ENCODE measurements around the gene TRIM65.
A peak's percentile ranks its signal among the peaks of the same experiment; 100 is the strongest.
"Not testable (repeated sequence)": the region's sequence is repeated elsewhere in the genome, so short reads cannot be mapped to it uniquely, and the experiment has no call there.

TRIM65 gene

DNA sequence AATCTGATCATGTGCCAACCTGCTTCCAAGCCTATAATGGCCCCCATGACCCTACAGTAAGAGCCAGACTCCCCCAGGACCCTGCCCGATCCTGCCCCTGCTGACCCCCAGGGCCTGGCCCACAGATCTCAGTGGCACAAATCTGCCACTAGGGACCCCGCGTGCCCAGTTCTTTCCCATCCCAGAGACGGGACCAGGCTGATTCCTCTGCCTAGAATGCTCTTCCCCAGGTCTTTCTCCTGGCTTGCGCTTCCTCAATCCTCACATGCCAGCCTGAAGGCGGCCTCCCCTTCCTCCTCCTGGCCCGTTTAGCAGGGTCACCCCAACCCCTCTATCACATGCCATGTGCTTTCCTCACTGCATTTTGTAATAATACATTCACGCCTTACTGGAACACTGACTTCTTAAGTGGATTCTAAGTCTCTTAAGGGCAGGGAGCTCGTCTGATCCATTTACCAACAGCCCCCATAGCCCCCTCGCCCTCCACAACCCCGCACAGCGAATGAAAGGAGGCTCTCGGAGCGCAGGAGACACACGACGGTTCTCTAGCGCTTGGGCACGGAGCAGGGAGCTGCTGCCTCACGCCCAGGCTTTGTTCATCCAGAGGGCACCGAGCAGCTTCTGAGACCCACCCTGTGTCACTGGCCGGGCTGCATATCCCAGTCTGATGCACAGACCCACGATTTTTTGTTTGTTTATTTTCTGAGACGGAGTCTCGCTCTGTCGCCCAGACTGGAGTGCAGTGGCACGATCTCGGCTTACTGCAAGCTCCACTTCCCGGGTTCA, 1.2 kb downstream of the TRIM65 start:
- no peak for DNase-seq

DNA sequence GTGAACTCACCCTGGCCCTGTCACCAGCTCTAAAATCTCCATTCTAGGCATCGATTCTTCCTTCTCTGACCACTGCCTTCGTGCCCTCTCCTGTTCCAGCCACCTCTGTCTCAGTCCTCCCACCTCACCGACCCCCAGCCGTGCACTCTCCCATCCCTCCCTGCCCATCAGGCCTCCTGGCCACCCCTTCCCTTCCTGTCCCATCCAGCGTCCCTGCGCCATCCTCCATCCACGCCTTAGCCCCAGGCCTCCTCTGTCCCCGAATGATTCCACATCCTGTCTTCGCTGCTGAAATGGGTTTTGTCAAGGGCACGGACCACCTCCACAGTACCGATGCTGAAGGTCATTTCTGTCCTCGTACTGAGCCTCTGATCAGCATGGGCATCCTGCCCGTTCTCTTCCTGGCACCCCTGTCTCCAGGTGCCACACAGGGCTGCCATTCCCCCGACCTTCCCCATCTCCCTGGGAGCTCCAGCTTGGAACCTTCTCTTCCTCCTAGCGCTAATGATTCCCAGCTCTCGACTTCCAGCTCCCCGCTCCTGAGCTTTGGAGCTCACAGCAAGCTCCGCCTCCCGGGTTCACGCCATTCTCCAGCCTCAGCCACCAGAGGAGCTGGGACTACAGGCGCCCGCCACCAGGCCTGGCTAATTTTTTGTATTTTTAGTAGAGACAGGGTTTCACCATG, 2.6 kb downstream of the TRIM65 start:
- DNase-seq, result no peak

DNA sequence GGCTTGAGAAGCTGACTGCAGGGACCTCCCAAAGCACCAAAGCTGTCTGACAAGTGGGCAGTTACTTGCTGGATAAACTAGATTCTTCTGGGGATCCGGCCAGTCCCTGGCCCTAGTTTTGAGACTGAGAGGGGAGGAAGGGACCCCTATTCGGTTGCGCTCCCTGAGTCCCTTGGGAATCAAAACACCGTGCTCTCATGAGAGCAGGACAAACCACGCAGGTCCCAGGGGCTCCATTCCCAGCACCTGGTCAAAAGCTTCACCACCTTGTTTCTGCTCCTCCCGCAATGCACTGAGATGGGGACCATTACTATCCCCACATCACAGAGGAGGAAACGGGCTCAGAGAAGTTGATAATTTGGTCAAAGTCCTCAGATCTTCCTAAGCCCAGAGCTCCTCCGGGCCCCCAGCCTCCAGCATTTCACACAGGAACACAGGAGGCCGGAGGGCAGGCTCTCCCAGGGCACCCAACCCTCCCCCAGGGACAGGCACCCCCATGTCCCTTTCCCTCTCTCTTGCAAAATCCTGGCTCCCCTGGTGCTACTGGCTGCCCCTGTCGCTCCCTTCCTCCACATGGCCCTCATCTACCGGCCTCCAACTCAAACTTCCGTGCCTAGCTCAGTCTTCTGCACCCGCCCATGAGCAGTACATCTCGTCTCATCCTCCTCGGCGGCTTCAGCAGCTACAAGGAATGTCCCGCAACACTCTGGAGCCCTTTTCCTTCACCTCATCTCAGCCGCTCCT, 3.3 kb downstream of the TRIM65 start:
- no peak for DNase-seq

DNA sequence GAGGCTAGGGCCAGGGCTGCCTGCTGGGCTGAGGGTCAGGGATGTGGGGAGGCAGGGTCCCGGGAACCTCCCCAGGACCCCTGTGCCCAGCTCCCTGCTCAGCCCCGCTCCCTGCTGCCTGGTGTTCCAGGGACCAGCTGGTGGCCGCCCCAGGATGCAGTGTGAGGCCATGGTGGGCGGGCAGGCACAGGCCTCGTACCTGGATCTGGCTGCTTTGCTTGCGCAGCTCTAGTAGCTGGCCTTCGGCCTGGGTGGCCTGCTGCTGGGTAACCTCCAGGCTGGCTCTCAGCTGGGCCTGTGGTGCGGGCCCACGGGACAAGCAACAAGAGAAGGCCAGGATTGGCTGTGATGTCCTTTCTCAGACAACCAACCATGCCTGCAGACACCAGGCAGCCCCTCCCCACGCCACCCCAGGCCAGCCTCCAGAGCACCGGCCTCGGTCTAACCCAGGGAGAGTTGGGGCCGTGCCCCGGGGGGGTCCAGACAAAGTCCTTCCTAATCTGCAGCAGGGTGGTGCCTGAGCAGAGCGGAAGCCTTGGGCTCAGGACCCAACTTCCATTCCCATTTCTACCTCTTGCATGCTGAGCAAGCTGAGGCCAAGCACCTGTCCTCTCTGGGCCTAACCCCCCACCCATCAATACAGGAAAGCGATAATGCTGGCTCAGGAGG, 4.1 kb downstream of the TRIM65 start:
- DNase-seq, result no peak

DNA sequence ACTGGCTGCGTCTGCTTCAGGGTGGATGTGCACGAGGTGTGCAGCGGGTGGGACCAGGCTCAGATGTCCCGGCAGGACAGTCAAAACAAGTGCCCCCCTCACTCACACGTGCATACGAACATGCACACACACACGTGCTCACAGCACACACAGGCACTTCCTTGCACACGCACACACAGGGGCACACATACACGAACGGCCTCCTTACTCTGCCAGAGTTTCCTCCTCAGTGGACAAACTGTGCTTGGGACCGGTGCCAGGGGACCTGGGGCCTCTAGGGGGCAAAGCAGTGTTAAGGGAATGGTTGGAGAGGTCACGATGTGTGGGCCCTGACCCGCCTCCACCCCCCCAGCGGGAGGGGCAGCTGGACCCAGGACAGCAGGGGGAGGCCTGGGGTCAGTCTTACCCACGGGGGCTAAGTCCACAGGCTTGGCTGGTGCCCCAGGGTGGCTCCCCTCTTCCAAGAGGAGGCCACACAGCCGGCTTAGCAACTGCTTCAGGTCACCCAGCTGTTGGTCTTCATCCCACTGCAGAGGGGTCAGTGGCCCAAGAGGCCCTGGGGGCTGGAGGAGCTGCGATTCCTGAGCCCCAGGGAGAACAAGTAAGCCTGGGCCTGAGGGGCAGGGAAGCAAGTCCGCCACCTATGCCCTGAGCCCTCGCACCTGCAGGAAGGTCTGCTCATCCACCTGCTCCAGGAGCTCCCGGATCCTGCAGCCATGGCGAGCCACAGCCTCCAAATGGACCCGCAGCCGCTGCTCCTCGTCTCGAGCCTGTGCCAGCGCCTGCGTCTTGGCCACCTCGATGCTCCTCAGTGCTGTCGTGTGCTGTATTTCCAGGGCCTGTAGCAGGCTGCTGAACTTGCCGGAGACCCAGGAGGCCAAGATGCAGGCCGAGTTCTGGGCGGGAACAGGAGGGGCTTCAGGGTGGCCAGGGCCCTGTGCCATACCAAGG, 4.9 kb downstream of the TRIM65 start:
- DNase-seq, result no peak

DNA sequence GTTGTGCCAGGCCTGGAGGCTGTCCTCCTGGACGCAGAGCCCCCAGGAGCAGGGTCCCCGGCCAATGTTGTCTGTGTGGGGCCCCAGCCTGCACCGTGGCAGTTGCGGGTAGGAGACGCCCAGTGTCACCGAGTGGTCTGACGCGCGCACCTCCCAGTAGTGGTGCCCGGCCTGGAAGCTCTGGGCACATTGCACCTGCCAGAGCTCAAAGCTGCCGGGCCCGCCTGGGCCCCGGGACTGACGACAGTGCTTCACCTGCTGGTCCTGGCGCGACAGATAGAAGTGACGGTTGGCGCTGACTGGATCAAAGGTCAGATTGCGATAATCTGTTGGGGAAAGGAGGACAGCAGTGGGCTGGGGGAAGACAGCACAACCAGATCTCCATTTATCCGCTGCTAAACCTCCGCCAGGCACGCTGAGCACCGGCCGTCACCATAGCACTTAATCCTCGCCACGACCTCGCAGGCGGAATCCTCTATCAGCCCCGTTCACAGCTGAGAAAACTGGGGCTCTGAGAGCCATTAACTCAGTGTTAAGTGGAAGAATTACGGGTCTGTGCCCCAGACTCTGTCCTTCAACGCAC, 5.6 kb downstream of the TRIM65 start:
- DNase-seq, result no peak

DNA sequence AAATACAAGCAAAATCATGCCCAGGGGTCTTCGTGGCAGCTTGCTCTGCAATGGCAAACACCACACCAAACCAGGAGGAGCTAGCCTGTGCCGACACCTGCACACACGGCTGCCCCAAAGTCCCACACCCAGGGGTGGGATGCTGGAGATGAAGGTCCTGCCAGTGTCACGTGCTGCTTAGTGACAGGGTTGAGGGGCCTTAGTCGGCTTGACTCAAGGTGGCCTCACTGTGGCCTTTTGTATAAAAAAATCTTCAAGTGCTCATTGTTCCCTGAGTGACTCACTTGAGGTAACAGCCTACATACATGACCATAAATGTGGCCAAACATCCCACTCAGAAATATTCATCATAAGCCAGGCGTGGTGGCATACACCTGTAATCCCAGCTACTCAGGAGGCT, 7.3 kb downstream of the TRIM65 start:
- DNase-seq, result no peak

DNA sequence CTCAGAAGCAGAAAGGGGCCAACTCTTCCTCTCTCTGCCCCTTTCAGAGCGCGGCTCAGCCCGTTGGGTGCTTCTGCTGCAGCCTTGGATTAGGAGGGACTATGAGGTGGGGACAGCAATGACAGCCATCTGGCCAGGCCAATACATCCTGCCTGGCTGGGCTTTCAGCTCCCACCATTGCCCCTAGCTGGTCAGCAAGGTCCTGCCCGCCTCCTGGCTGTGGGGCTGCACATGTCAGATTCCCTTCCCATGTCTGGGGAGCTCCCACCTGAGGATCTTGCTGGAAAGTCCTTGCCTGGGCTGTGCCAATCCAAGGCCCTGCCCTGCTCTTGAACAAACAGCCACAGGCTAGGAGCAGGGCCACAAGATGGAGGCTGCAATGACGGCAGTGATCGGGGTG, 8.3 kb downstream of the TRIM65 start:
- DNase-seq, result no peak

DNA sequence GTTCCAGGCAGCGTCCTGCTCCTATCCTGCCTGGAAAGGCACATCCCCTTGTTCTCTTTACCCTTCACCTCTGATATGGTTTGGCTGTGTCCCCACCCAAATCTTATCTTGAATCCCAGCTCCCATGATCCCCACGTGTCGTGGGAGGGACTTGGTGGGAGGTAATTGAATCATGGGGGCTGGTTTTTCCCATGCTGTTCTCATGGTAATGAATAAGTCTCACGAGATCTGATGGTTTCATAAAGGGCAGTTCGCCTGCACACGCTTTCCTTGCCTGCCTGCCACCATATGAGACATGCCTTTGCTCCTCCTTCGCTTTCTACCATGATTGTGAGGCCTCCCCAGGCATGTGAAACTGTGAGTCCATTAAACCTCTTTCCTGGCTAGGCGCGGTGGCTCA, 10.9 kb downstream of the TRIM65 start:
- DNase-seq, result not testable (repeated sequence)

DNA sequence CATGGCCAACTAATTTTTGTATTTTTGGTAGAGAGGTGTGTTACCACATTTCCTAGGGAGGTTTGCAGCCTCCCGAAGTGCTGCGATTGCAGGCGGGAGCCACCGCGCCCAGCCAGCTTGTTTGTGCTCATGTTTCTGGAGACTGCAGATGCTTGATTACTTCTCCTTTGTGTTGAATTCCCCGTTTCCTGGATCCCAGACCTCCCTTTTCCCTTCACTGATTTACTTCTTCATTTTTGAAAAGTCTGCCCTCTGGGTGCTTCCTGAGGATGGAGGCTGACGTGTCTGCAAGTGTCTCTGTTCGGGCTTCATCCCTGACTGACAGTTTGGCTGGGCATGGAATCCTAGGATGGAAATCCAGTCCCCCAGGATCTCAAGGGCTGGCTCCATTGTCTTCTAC, 11.3 kb downstream of the TRIM65 start:
- no peak for DNase-seq

DNA sequence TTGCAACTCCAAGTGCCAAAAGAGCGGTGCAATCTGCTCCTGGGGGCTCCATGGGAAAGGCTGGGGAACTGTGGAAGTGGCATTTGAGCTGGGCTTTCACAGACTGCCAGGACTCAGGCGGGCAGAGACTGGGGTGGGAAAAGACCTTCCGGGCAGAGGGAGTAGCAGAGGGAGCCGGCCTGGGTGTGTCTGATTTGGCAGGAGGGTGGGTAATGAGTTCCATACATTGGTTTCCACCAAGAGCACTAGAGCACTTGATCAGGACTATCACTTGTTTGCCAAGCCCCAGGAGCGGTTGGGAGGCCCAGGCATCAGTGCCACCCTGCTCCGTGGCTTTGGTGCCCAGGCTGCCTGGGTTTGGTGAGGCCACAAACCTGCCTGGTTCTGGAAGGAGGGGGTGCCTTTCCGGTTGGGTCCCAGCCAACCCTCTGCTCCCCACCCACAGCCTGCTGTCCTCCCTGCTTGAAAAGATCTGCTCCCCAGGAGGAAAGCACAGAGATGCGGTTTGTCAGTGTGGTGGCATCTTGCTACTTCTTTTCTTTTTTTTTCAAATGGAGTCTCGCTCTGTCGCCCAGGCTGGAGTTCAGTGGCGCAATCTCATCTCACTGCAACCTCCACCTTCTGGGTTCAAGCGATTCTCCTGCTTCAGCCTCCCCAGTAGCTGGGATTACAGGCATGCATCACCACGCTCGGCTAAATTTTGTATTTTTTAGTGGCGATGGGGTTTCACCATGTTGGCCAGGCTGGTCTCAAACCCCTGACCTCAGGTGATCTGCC, 14.9 kb downstream of the TRIM65 start:
- peak in 1 of 2 donors; percentile 38 for DNase-seq

DNA sequence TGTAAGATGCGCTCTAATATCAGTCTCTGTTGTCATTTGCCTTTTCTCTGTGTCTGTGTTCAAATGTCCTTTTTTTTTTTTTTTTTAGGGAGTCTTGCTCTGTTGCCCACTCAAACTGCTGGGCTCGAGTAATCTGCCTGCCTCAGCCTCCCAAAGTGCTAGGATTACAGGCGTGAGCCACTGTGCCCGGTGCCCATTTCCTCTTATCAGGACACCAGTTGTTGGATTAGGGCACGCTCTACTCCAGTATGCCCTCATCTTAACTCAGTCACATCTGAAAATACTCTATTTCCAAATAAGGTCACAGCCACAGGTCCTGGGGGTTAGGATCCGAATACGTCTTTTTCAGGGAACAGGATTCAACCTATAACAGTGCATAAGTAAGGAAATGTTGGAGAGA, 16.5 kb downstream of the TRIM65 start:
- no peak for DNase-seq

DNA sequence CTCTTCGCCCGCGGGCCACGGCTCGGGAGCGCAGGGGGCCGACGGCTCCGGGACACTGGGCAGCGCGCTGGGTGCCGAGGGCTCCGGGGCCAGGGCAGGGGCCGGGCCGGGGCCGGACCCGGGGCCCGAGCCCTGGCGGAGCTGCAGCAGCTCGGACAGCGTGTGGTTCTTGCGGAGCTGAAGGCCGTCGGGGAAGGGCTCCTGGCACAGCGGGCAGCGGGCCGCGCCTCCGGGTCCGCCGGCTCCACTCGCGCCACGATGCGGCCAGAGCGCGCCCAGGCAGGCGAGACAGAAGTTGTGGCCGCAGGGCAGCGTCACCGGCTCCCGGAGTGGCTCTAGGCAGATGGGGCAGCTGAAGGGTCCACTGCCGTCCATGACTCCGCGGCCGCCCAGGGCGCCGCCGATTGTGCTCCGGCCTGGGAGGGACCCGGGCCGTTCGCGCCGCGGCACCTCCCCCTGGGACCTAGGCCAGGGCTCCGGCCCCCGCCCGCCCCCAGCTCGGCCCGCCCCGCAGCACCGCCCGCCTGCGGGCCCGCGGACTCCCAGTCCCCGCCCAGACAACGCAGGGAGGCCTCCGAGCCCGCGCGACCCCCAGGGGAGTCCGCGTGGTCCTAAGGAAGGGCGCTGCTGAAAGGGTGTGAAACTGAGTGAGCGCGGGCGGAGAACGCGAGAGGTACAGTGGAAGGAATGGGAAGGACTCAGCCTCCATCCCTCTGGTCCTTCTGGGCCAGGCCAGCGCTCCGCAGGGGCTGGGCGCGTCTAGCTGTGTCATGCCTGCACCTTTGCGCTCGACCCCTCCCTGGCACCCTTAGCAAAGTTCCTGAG, 18.4 kb downstream of the TRIM65 start, which contains the start of gene TRIM47:
Gene TRIM47 (minus strand): TSS at position 408 of the 825 bp plus-strand sequence. CDS start 33 bp downstream, at position 375.
- peak in 1 of 2 donors; percentile 18 for DNase-seq

DNA sequence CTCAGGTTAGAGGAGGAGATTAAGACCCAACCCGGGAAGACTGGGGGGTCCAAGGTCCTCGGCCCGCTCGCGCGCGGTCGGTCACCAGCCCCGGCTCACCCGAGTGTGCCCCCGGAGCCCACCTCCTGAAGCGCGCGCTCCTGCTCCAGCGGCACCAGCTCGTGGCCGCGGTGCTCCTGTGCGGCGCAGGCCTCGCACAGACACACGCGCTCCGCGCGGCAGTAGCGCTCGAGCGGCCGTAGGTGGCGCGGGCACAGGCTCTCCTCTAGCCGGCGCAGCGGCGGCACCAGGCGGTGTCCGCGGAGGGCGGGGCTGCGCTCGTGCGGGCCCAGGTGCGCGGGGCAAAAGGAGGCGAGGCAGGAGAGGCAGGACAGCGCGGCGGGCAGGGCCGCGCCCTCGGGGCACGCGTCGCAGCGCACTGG, 19.0 kb downstream of the TRIM65 start:
- DNase-seq, result peak; percentile 68 to 79

DNA sequence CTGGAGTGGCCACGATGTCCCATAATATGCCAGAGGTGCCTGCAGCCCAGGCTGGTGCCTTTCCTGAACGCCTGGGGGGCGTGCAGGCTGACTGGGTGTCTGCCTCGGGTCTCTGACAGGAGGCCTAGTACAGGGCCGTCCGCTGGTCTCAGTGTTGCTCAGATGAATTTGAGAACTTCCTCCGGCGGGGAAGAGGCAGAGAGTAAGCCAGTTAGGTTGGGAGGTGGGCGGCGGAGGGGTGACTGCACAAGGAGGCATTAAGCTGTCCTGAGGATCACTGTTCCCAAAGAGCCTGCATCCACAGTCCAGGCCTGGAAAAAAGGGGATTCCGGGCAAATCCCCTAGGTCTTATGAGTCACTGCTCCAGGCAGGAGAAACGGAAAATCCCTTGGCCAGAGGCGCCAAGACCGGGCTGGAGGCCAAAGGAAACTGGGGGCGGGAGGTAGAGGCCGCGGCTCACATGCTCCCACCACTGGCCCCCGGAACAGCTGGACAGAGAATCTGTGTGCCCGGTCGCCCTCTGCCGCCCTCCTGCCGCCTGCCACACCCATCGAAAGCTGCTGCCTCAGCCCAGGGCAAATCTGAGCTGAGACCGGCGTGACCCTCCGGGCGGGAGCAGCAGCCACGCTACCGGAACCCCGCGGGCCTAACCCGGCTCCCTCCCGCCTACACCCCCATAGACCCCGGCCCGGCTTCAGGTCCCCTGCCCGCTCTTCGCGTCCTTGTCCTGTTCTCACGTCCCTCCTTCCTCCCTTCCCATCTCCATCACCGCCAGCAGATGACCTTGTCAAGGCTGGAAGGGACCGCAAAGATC, 19.6 kb downstream of the TRIM65 start:
- DNase-seq, result peak in 1 of 2 donors; percentile 14

DNA sequence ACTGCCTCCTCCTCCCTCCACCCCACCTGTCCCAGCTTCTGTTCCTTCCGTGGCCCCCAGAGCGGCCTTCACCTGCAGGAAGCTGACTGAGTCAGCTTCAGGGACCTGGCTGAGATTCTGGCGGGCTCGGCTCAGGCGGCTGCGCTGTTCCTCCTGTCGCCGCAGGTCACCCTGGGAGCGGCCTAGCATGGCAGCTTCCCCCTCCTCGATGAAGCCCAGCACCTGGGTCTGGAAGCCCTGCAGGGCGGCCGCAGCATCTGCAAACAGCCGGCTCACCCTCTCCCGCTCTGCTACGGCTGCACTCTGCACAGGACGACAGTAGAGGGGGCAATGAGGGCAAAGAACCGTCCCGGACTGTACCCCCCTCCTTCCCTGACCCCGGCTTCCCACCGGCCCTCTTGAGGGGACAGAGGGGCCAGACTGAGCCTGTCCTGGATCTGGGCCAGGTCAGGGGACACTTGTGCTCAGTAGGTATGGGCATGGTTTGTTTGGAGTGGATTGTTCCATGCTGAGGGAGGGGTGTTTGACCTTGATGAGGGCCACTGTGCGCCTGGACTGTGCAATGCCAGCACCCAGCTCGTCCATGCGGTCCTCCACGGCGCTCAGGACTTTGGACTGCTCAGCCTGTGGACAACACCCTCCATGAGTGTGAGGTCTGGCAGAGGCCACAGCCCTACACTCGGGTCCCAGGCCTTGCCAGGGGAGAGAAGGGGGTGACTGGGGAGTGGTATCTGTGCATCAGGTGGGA, 20.4 kb downstream of the TRIM65 start:
- peak; percentile 71 to 83 for DNase-seq

DNA sequence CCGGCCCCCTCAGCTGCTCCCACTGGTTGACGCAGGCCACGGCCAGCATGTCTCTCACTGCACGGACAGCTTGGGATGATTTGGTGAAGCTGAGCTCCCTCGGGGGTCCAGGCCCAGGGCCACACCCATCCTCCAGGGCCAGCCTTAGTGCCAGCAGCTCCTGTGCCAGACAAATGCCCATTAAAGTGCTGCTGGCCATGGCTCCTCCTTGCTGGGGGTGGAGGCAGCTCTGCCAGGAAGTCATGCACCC, 20.9 kb downstream of the TRIM65 start:
- no peak for DNase-seq
